Measurements from ENCODE around the gene POT1. TPM values are rescaled to one million over a fixed set of nuclear protein-coding genes. Genes with fewer than 3 reads are reported as not detected.

Gene POT1
- total and polyA plus RNA-seq, 2 donors (not counting 3 experiments of a cell fraction or from before 2014, with no cell fraction given): 11.1 to 22.4 TPM

- ChIA-PET POLR2A (no interaction called here), CTCF (interaction anchor here (1.0 to 1.1 kb wide), 2 partner anchors 10 to 780 kb away, joined by 3 to 4 read pairs; no protein-coding TSS in a partner anchor)
- no peak for DNase-seq (ENCODE audit: low read depth, low spot score)
- no TSS peak for BruUV-seq (replicated peaks)
- Histone ChIP-seq H3K27me3 (ENCODE audit: control insufficient read depth in 2 of 2, insufficient read depth in 2 of 2, low read length in 2 of 2) (no peaks in the 10 kb centered on the region), H3K36me3 (ENCODE audit: control insufficient read depth in 2 of 2, extremely low read depth in 1 of 2, insufficient read depth in 2 of 2, low read length in 2 of 2) (no peaks in the 10 kb centered on the region), H3K4me2 (ENCODE audit: insufficient read depth, low read length) (no peak overlapping the region), H3K4me1 (ENCODE audit: control insufficient read depth, extremely low read depth, insufficient read depth, low read length) (no peaks in the 10 kb centered on the region), H3K9me3 (replicated peaks; ENCODE audit: control insufficient read depth, insufficient read depth, low read length) (no peaks in the 10 kb centered on the region), H4K20me1 (replicated peaks; ENCODE audit: control insufficient read depth, extremely low read depth, insufficient read depth, low read length) (no peaks in the 10 kb centered on the region), H3K9ac (replicated peaks; ENCODE audit: extremely low read depth, insufficient read depth, low read length) (no peak overlapping the region), H3K4me3 (replicated peaks in 1 of 3; ENCODE audit: insufficient read depth in 1 of 3, low read depth in 1 of 3, low read length in 3 of 3) (no peak overlapping the region), H2AFZ (ENCODE audit: low read depth, low read length) (no peak overlapping the region), H3K79me2 (ENCODE audit: control insufficient read depth, insufficient read depth, low read length) (no peaks in the 10 kb centered on the region), H3K9me1 (replicated peaks; ENCODE audit: control insufficient read depth, extremely low read depth, insufficient read depth, low read length) (no peaks in the 10 kb centered on the region), H3K27ac (ENCODE audit: insufficient read depth, low read depth, low read length) (no peak overlapping the region)
- intact Hi-C loops (cut with micrococcal nuclease): no loop called here
- dilution Hi-C loops (cut with MboI; ENCODE audit: extremely low pct_ligation_motif_present, low sequenced_read_pairs): no loop called here
- TF ChIP-seq GATA2 (IDR thresholded peaks at IDR 0.05; ENCODE audit: insufficient read depth, insufficient read length, low read depth, low read length): no peak
- no peak for TF ChIP-seq MAX (IDR thresholded peaks at IDR 0.05; ENCODE audit: insufficient read depth, insufficient read length)
- no peak for TF ChIP-seq CTCF (IDR thresholded peaks at IDR 0.05; ENCODE audit: extremely low read depth in 1 of 2, insufficient read depth in 1 of 2, low read depth in 1 of 2, low read length in 2 of 2)
- no peak for TF ChIP-seq EZH2 (IDR thresholded peaks at IDR 0.05; ENCODE audit: borderline replicate concordance, low read depth, low read length, severe bottlenecking)
- no peak for TF ChIP-seq MYC (IDR thresholded peaks at IDR 0.05; ENCODE audit: low read depth, low read length)
- TF ChIP-seq FOS (IDR thresholded peaks at IDR 0.05; ENCODE audit: borderline replicate concordance, insufficient read depth, low read length): no peak
- TF ChIP-seq JUN (IDR thresholded peaks at IDR 0.05; ENCODE audit: borderline replicate concordance, insufficient read depth, insufficient read length, low read depth): no peak
- TF ChIP-seq POLR2AphosphoS5 (IDR thresholded peaks at IDR 0.05; ENCODE audit: insufficient read depth, low read depth, low read length): no peak
- TF ChIP-seq POLR2A (IDR thresholded peaks at IDR 0.05; ENCODE audit: low read depth, low read length): no peak
- FAIRE-seq: no peak
Observed at GRCh38 chr7:124881981-124882380, 47.6 kb downstream of the POT1 start.
